ENCODE measurements around the gene SPRYD3.
"Not testable (repeated sequence)": the region's sequence is repeated elsewhere in the genome, so short reads cannot be mapped to it uniquely, and the experiment has no call there.

SPRYD3 gene, protein sequence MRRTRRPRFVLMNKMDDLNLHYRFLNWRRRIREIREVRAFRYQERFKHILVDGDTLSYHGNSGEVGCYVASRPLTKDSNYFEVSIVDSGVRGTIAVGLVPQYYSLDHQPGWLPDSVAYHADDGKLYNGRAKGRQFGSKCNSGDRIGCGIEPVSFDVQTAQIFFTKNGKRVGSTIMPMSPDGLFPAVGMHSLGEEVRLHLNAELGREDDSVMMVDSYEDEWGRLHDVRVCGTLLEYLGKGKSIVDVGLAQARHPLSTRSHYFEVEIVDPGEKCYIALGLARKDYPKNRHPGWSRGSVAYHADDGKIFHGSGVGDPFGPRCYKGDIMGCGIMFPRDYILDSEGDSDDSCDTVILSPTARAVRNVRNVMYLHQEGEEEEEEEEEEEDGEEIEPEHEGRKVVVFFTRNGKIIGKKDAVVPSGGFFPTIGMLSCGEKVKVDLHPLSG

DNA sequence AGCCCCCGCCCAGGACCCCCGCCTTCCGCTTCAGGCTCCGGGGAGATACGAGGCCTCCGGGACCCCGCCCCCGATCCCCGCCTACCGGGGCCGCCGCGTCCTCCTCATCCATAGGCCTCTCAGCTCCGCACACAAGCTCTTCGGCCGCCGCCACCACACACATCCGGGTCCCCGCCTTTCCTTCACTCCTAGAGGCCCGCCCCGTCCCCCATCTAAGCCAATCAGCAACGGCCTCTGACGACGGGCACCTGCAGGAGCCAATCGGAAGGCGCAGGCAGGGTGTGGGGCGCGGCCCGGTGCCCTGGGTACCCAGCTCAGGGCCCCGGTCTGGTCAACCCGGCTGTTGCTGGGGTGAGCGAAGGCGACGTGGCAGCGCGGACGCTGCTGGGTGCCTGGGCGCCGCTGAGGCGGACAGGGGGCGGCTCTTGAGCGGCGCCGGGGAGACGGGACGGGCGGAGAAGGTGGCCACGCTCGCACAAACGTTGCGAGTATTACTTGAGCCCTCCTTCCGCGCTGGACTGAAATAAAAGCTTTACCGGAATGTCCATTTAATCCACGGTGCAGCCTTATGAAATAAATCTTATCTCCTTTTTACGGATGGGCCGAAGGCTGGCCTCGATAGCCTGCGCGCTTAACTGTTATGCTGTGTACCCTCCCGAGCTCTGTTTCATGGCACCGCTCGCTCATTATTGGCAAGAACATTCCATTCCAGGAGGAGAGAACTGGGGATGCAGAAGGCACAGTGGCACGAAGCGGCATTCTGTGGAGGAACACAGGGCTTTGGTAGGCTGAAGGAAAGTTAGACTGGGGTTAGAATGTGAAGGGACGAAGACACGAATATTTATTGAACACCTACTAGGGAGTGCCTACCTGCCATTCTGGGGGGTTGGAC is at the start of gene SPRYD3:
TSS of gene SPRYD3 (minus strand) at position 165 of the 892 bp plus-strand sequence. CDS start at position 108, 57 bp downstream.
- peak; percentile 96 for DNase-seq

GRCh38 chr12:53127169-53127568 is 48.0 kb upstream of the SPRYD3 start:
- no peak for DNase-seq

GRCh38 chr12:53124352-53124723 is 45.1 kb upstream of the SPRYD3 start:
- no peak for DNase-seq

GRCh38 chr12:53123578-53124351 is 44.6 kb upstream of the SPRYD3 start:
- DNase-seq, result no peak

- DNase-seq, result no peak
Observed at GRCh38 chr12:53122961-53123468, 43.8 kb upstream of the SPRYD3 start.

GRCh38 chr12:53120685-53121525 is 41.7 kb upstream of the SPRYD3 start:
- DNase-seq, result no peak

GRCh38 chr12:53118751-53119300 is 39.6 kb upstream of the SPRYD3 start:
- no peak for DNase-seq

DNA sequence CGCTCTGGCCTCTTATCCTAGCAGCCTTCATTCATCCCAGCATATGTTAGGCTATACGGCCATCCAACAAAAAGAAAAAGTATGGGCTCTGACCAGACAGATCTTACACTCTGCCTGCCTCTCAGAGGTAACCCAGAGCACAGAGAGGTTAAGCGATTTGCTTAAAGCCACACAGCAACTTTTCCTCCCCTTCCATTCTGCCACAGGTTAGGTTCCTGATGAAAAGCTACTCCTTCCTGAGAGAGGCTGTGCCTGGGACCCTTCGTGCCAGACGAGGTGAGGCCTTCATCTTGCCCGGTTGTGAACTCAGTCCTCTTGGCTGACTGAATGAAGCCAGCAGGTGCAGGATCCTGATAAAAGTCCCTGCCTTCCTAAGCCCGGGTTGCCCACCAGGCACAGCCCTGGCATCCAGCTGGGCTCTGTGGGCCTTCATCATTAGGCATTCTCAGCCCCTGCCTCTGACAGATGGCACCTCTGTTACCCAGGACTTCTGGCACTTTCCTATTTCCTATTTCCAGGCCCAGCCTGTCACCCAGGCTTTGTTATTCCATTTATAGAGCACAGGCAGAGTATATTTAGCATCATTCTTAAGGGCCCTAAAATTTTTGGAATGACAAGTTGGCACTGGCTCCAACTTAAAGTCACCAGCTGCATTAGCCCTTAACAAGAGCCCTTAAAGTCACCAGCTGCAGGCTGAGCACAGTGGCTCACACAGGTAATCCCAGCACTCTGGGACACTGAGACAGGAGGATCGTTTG is 36.9 kb upstream of the SPRYD3 start:
- DNase-seq, result no peak

- no peak for DNase-seq
Observed at GRCh38 chr12:53115112-53115890, 36.1 kb upstream of the SPRYD3 start.

GRCh38 chr12:53113951-53114350 is 34.8 kb upstream of the SPRYD3 start:
- DNase-seq, result no peak

GRCh38 chr12:53113136-53113705 is 34.0 kb upstream of the SPRYD3 start:
- DNase-seq, result no peak

GRCh38 chr12:53112431-53112830 is 33.2 kb upstream of the SPRYD3 start:
- not testable (repeated sequence) for DNase-seq

DNA sequence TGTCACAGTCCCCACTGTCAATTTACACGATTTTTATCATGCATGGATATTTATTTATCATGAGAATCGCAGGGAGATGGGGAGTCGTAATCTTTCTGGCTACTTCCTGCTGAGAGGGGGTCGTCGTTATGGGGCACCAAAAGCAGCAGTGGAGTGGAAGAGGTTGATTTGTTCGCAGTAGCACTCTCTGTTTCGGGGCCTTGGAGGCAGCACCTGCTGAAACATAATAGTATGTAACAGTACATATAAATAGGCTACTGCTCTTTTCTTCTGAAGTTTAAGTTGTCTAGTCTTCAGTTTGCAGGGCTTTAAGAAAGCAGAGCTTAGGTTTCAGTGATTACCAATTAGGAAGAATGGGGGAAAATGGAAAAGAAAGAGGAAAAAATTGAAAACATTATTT is 27.9 kb upstream of the SPRYD3 start:
- no peak for DNase-seq

DNA sequence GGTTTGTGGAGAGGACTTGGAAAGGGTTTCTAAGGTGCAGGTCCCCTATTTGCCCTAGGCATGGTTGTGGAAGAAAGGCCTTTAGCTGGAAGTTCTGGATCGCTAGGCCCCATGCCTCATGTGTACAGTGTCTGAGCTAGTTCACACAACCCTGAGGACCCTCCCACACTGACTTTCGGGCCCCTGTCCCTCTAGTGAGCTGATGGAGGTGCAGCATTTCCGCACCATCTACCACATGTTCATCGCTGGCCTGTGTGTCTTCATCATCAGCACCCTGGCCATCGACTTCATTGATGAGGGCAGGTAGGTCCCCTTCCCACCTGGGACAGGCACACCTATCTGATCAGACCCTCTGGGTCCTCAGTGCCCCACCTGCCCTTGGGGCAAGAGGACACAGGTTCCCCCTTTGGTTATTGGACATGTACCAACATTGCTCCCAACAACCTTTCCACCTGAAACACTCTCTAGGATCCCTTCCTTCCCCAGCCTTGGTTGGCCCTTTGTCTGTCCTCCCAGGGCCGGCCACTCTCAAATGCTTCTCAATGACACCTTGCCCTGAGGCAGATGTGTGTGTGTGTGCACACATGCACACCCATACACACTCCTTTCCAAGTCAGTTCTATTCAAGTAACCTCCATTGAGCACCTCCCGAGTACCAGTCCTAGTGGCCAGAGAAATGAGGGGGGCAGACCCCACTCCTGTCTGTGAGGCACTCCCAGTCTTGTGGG is 26.7 kb upstream of the SPRYD3 start:
- DNase-seq, result no peak

DNA sequence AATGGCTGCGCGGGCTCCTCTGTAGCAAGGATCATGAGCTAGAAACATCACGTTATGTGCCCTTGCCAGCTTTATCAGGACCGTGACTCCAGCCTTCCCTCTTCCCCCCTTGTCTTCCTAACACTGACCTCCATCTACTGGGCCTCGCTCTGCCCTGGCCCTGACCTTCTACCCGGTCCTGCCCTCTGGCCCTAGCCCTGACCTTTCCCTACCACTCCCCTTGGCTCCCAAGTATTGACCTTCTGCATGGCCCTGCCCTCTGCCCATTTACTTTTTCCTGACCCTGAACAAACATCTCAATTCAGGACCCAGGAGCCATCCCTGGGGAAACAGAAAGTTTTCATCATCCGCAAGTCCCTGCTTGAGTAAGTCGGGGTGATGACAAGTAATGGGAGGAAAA is 26.1 kb upstream of the SPRYD3 start:
- no peak for DNase-seq

- no peak for DNase-seq
Observed at GRCh38 chr12:53103860-53104305, 24.7 kb upstream of the SPRYD3 start.

- DNase-seq, result no peak
Observed at GRCh38 chr12:53102883-53103807, 24.0 kb upstream of the SPRYD3 start, which contains the start of gene SOAT2. TSS of gene SOAT2 (plus strand) at chr12:53103486. CDS start at chr12:53103578, 92 bp downstream.
